Measurements from ENCODE around the gene TRPT1. TPM values are rescaled to one million over a fixed set of nuclear protein-coding genes. Genes with fewer than 3 reads are reported as not detected.

Gene TRPT1
- total and polyA plus RNA-seq, 9 of the 15 experiments (the other 6 are each of a cell fraction or from before 2014, with no cell fraction given), result 4.6 to 41.7 (median 23.1) TPM

DNA sequence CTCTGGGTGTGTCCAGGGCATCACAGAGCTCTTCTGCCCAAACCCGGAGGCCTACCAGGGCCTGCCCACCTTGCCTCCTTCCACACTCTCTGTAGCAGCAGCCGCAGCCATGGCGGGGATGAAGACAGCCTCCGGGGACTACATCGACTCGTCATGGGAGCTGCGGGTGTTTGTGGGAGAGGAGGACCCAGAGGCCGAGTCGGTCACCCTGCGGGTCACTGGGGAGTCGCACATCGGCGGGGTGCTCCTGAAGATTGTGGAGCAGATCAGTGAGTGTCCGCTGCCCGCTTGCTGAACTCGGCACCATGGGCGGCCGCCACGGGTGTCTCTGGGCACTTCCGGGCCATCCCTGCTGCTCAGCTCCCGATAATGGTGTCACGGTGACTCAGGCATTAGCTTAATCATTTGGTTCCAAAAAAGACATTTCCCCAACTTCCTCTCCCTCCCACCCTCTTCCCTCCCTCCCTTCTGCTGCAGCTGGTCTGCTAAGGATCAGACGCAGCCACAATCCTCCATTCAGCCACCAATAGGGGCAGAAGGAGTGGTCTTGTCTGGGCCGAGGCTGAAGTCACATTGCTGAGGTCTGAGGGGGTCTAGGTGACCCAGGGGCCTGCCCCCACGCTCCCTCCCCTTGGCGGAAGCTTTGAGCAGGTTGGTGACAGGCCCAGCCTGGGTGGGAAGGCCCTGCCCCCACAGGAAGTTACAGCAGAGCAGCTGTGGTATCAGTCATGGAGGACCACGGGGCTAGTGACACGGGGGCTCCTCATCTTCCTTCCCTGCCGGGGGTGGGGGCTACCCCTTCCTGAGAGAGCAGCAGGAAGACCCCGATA lies 18.5 kb downstream of the TRPT1 start (continued):
- TF ChIP-seq NR4A1 (CRISPR knock-in tag; IDR thresholded peaks at IDR 0.05) (peak; percentile 34; the same call in 1 of the 2 replicates), NR4A1 (tag; IDR thresholded peaks at IDR 0.05) (peak; percentile 38; the same call in 1 of the 2 replicates), RFX5 (IDR thresholded peaks at IDR 0.05; ENCODE audit: low read depth, low read length) (no peak), NFE2L1 (tag; IDR thresholded peaks at IDR 0.05; ENCODE audit: borderline replicate concordance, low read depth) (no peak; the same call in 1 of the 2 replicates), ZZZ3 (IDR thresholded peaks at IDR 0.05) (no peak), DMBX1 (CRISPR knock-in tag; IDR thresholded peaks at IDR 0.05; ENCODE audit: borderline replicate concordance) (no peak; the same call in 1 of the 2 replicates), ZNF695 (CRISPR knock-in tag; IDR thresholded peaks at IDR 0.05) (no peak), JUN (IDR thresholded peaks at IDR 0.05; ENCODE audit: borderline replicate concordance, low read depth, low read length) (no peak), JUN (CRISPR knock-in tag; IDR thresholded peaks at IDR 0.05; ENCODE audit: borderline replicate concordance) (0 out of 2 replicates have a peak, but pooled peaks have one; percentile 55), ZBTB17 (CRISPR knock-in tag; IDR thresholded peaks at IDR 0.05) (no peak; the same call in 1 of the 2 replicates), RFX7 (CRISPR knock-in tag; IDR thresholded peaks at IDR 0.05) (no peak), SREBF2 (CRISPR knock-in tag; IDR thresholded peaks at IDR 0.05) (no peak), ZBTB8A (IDR thresholded peaks at IDR 0.05; ENCODE audit: partially characterized antibody) (no peak), CHCHD3 (CRISPR knock-in tag; IDR thresholded peaks at IDR 0.05) (no peak), PPARD (CRISPR knock-in tag; IDR thresholded peaks at IDR 0.05) (no peak), BRF1 (IDR thresholded peaks at IDR 0.05; ENCODE audit: borderline replicate concordance, extremely low read depth, insufficient read length) (no peak), ARHGAP35 (IDR thresholded peaks at IDR 0.05; ENCODE audit: partially characterized antibody) (no peak), EP300 (IDR thresholded peaks at IDR 0.05; ENCODE audit: low read length) (peak; percentile 76; the same call in 1 of the 2 replicates), EZH2 (IDR thresholded peaks at IDR 0.05; ENCODE audit: borderline replicate concordance, low read depth, low read length) (no peak), TEAD1 (CRISPR knock-in tag; IDR thresholded peaks at IDR 0.05) (0 out of 4 replicates have a peak, but pooled peaks of 1 of the 2 experiments have one; percentile 4), C11orf30 (IDR thresholded peaks at IDR 0.05; ENCODE audit: low read depth) (peak; percentile 95), IRF2 (CRISPR knock-in tag; IDR thresholded peaks at IDR 0.05) (no peak), STAT5B (CRISPR knock-in tag; IDR thresholded peaks at IDR 0.05) (no peak), ARID1B (IDR thresholded peaks at IDR 0.05) (peak; percentile 88), SMARCE1 (IDR thresholded peaks at IDR 0.05) (peak; percentile 75; the same call in 1 of the 2 replicates)
- TF ChIP-seq, protein P1, sequence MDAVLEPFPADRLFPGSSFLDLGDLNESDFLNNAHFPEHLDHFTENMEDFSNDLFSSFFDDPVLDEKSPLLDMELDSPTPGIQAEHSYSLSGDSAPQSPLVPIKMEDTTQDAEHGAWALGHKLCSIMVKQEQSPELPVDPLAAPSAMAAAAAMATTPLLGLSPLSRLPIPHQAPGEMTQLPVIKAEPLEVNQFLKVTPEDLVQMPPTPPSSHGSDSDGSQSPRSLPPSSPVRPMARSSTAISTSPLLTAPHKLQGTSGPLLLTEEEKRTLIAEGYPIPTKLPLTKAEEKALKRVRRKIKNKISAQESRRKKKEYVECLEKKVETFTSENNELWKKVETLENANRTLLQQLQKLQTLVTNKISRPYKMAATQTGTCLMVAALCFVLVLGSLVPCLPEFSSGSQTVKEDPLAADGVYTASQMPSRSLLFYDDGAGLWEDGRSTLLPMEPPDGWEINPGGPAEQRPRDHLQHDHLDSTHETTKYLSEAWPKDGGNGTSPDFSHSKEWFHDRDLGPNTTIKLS (IDR thresholded peaks at IDR 0.05; ENCODE audit: borderline replicate concordance, low read depth), result peak; percentile 42; the same call in 1 of the 2 replicates
